ENCODE data around the gene CXorf49. TPM values are rescaled to one million over a fixed set of nuclear protein-coding genes. Genes with fewer than 3 reads are reported as not detected.
"Not testable (repeated sequence)": the region's sequence is repeated elsewhere in the genome, so short reads cannot be mapped to it uniquely, and the experiment has no call there.

The CXorf49 gene
- total and polyA plus RNA-seq, 10 of the 15 experiments (the other 5 are each of a cell fraction or from before 2014, with no cell fraction given): not detected

- WGBS (ENCODE audit: insufficient coverage, insufficient replicate concordance, low lambda C conversion rate, missing lambda C conversion rate): no CpG with 5 or more reads among the region's 4 CpGs
- H3K4me1 ChIP-seq (ENCODE audit: control insufficient read depth, insufficient read depth, low read length); H3K36me3 ChIP-seq (ENCODE audit: control insufficient read depth in 2 of 2, insufficient read depth in 2 of 2, low read length in 1 of 2); RAD21 ChIA-PET (ENCODE audit: unreplicated experiment); H3K9me3 ChIP-seq (replicated peaks; ENCODE audit: control insufficient read depth, insufficient read depth, low read length); FAIRE-seq; ATAC-seq; H2AFZ ChIP-seq (ENCODE audit: control insufficient read depth, low read depth, low read length); H3K4me2 ChIP-seq (ENCODE audit: control insufficient read depth, insufficient read depth); SMC1A ChIA-PET (ENCODE audit: uncharacterized antibody, unreplicated experiment); intact Hi-C loops (cut with micrococcal nuclease; ENCODE audit: unreplicated experiment); DNase-seq (ENCODE audit: low read depth, low spot score); CTCF ChIA-PET; POLR2A ChIA-PET; H3K4me3 ChIP-seq; H3K27me3 ChIP-seq (replicated peaks in 1 of 2; ENCODE audit: control insufficient read depth in 2 of 2, insufficient read depth in 2 of 2, low read length in 1 of 2); BruUV-seq (replicated peaks); H4K20me1 ChIP-seq (ENCODE audit: control insufficient read depth, insufficient read depth); H3K27ac ChIP-seq (ENCODE audit: control insufficient read depth, insufficient read depth); H3K9ac ChIP-seq (ENCODE audit: control insufficient read depth, insufficient read depth, low read length); H3K79me2 ChIP-seq (ENCODE audit: control insufficient read depth, insufficient read depth, low read length); in situ Hi-C loops (cut with MboI): not testable (repeated sequence)
These were observed 19.1 kb downstream of the CXorf49 start for GRCh38 chrX:71699023-71699344.

- CTCF ChIA-PET; H3K36me3 ChIP-seq (ENCODE audit: control insufficient read depth in 2 of 2, insufficient read depth in 2 of 2, low read length in 1 of 2); H3K4me2 ChIP-seq (ENCODE audit: control insufficient read depth, insufficient read depth); H3K27ac ChIP-seq (ENCODE audit: control insufficient read depth, insufficient read depth); intact Hi-C loops (cut with micrococcal nuclease; ENCODE audit: unreplicated experiment); H3K4me1 ChIP-seq (ENCODE audit: control insufficient read depth, insufficient read depth, low read length); in situ Hi-C loops (cut with MboI); RAD21 ChIA-PET (ENCODE audit: unreplicated experiment); DNase-seq (ENCODE audit: low read depth, low spot score); POLR2A ChIA-PET; H3K4me3 ChIP-seq; H2AFZ ChIP-seq (ENCODE audit: control insufficient read depth, low read depth, low read length); H3K27me3 ChIP-seq (replicated peaks in 1 of 2; ENCODE audit: control insufficient read depth in 2 of 2, insufficient read depth in 2 of 2, low read length in 1 of 2); BruUV-seq (replicated peaks); H4K20me1 ChIP-seq (ENCODE audit: control insufficient read depth, insufficient read depth); SMC1A ChIA-PET (ENCODE audit: uncharacterized antibody, unreplicated experiment); H3K9ac ChIP-seq (ENCODE audit: control insufficient read depth, insufficient read depth, low read length); H3K9me3 ChIP-seq (replicated peaks; ENCODE audit: control insufficient read depth, insufficient read depth, low read length); H3K79me2 ChIP-seq (ENCODE audit: control insufficient read depth, insufficient read depth, low read length); FAIRE-seq: not testable (repeated sequence)
- peak; percentile 38; the same call in 2 of the 3 replicates for ATAC-seq
- no CpG with 5 or more reads among the region's 12 CpGs for WGBS (ENCODE audit: insufficient coverage, insufficient replicate concordance, low lambda C conversion rate, missing lambda C conversion rate)
These were observed 19.6 kb downstream of the CXorf49 start for GRCh38 chrX:71698299-71699022.

GRCh38 chrX:71697466-71698298, 20.4 kb downstream of the CXorf49 start:
- no CpG with 5 or more reads among the region's 17 CpGs for WGBS (ENCODE audit: insufficient coverage, insufficient replicate concordance, low lambda C conversion rate, missing lambda C conversion rate)

More at GRCh38 chrX:71697466-71698298, 20.4 kb downstream of the CXorf49 start:
- CTCF ChIA-PET; DNase-seq (ENCODE audit: low read depth, low spot score); POLR2A ChIA-PET; H3K27ac ChIP-seq (ENCODE audit: control insufficient read depth, insufficient read depth); H3K4me3 ChIP-seq; in situ Hi-C loops (cut with MboI); FAIRE-seq; H4K20me1 ChIP-seq (ENCODE audit: control insufficient read depth, insufficient read depth); H3K4me2 ChIP-seq (ENCODE audit: control insufficient read depth, insufficient read depth); intact Hi-C loops (cut with micrococcal nuclease; ENCODE audit: unreplicated experiment); RAD21 ChIA-PET (ENCODE audit: unreplicated experiment); H2AFZ ChIP-seq (ENCODE audit: control insufficient read depth, low read depth, low read length); H3K79me2 ChIP-seq (ENCODE audit: control insufficient read depth, insufficient read depth, low read length); H3K9ac ChIP-seq (ENCODE audit: control insufficient read depth, insufficient read depth, low read length); H3K9me3 ChIP-seq (replicated peaks; ENCODE audit: control insufficient read depth, insufficient read depth, low read length); BruUV-seq (replicated peaks); SMC1A ChIA-PET (ENCODE audit: uncharacterized antibody, unreplicated experiment); H3K27me3 ChIP-seq (replicated peaks in 1 of 2; ENCODE audit: control insufficient read depth in 2 of 2, insufficient read depth in 2 of 2, low read length in 1 of 2); H3K36me3 ChIP-seq (ENCODE audit: control insufficient read depth in 2 of 2, insufficient read depth in 2 of 2, low read length in 1 of 2); H3K4me1 ChIP-seq (ENCODE audit: control insufficient read depth, insufficient read depth, low read length): not testable (repeated sequence)
- ATAC-seq: peak; percentile 74
